Panc1 (cell line): ENCODE results near the gene CEP83.

Source experiments
- POLR2AphosphoS5 ChIP-seq: IDR thresholded peaks from 2 replicates; pipeline ENCODE4 v1.6.1; 2012; ENCODE audit warnings: mild to moderate bottlenecking, low read depth, low read length, moderate library complexity
- SIN3A ChIP-seq: IDR thresholded peaks from 2 replicates; pipeline ENCODE4 v1.6.1; 2012; ENCODE audit warnings: low read depth, mild to moderate bottlenecking, low read length, moderate library complexity, borderline replicate concordance; ENCODE audit not compliant: insufficient read depth
- TCF7L2 ChIP-seq: IDR thresholded peaks from 2 replicates; pipeline ENCODE4 v1.6.1; 2011; ENCODE audit warnings: mild to moderate bottlenecking, low read depth, low read length, inconsistent platforms
- TF ChIP-seq, protein P1 (sequence below): fragments of 450-650 bp; IDR thresholded peaks from 2 replicates; pipeline ENCODE4 v1.5.1; 2017; ENCODE audit warnings: mild to moderate bottlenecking
- TF ChIP-seq, protein P2 (sequence below), 2 experiments: IDR thresholded peaks; 2 replicates each; pipeline ENCODE4 v1.6.1; 2011 to 2012; ENCODE audit warnings: low read depth in 2 of 2, control low read depth in 1 of 2, low read length in 1 of 2, mild to moderate bottlenecking in 1 of 2, moderate library complexity in 1 of 2; ENCODE audit not compliant: insufficient read depth in 1 of 2

DNA sequence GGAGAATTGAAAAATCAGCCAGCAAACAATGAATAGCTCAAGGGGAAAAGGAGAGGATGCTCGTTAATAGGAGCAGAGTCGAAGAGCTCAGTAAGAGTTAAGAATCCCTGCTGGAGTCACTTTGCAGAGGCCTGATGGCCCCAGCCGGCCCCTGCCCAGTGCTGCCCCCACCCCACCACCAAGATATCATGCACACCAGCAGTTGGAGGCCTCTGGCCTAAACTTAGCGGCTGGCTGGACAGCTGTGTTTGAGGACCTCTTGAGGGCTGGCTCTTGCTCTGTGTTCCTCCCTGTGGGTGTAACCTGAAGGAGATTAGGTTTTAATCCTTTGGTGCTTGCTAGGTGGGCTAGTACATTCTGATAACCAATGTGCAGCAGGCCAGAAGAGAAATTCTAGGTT lies 169.3 kb downstream of the CEP83 start:
- TF ChIP-seq, protein P1, sequence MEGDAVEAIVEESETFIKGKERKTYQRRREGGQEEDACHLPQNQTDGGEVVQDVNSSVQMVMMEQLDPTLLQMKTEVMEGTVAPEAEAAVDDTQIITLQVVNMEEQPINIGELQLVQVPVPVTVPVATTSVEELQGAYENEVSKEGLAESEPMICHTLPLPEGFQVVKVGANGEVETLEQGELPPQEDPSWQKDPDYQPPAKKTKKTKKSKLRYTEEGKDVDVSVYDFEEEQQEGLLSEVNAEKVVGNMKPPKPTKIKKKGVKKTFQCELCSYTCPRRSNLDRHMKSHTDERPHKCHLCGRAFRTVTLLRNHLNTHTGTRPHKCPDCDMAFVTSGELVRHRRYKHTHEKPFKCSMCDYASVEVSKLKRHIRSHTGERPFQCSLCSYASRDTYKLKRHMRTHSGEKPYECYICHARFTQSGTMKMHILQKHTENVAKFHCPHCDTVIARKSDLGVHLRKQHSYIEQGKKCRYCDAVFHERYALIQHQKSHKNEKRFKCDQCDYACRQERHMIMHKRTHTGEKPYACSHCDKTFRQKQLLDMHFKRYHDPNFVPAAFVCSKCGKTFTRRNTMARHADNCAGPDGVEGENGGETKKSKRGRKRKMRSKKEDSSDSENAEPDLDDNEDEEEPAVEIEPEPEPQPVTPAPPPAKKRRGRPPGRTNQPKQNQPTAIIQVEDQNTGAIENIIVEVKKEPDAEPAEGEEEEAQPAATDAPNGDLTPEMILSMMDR = no peak
- TF ChIP-seq, protein P2, sequence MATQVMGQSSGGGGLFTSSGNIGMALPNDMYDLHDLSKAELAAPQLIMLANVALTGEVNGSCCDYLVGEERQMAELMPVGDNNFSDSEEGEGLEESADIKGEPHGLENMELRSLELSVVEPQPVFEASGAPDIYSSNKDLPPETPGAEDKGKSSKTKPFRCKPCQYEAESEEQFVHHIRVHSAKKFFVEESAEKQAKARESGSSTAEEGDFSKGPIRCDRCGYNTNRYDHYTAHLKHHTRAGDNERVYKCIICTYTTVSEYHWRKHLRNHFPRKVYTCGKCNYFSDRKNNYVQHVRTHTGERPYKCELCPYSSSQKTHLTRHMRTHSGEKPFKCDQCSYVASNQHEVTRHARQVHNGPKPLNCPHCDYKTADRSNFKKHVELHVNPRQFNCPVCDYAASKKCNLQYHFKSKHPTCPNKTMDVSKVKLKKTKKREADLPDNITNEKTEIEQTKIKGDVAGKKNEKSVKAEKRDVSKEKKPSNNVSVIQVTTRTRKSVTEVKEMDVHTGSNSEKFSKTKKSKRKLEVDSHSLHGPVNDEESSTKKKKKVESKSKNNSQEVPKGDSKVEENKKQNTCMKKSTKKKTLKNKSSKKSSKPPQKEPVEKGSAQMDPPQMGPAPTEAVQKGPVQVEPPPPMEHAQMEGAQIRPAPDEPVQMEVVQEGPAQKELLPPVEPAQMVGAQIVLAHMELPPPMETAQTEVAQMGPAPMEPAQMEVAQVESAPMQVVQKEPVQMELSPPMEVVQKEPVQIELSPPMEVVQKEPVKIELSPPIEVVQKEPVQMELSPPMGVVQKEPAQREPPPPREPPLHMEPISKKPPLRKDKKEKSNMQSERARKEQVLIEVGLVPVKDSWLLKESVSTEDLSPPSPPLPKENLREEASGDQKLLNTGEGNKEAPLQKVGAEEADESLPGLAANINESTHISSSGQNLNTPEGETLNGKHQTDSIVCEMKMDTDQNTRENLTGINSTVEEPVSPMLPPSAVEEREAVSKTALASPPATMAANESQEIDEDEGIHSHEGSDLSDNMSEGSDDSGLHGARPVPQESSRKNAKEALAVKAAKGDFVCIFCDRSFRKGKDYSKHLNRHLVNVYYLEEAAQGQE (IDR thresholded peaks at IDR 0.05; ENCODE audit: insufficient read depth in 1 of 2, low read depth in 2 of 2, low read length in 1 of 2) = no peak
- TF ChIP-seq TCF7L2 (no peak), SIN3A (no peak), POLR2AphosphoS5 (no peak)
